H1 (cell line): Measurements from ENCODE around the gene PPP2R2C. TPM values are rescaled to one million over a fixed set of nuclear protein-coding genes. Genes with fewer than 3 reads are reported as not detected.

Source experiments
- CTCF ChIA-PET: fragments of 300-600 bp; sonication (Branson Sonifier 250); formaldehyde crosslinking; loops from one replicate; lab custom pipeline; 2021; ENCODE audit not compliant: partially characterized antibody; lab: Charles Lee
- POLR2A ChIA-PET: fragments of 300-600 bp; sonication (Branson Sonifier 250); formaldehyde crosslinking; loops from one replicate; lab custom pipeline; 2021; ENCODE audit warnings: inconsistent platforms; ENCODE audit not compliant: partially characterized antibody; lab: Charles Lee
- DNase-seq, 2 experiments: peaks; one replicate each; pipeline versions ENCODE4 v3.0.0 to v3.0.0-alpha.2; 2010 to 2022; ENCODE audit warnings: low spot score in 2 of 2, low read depth in 1 of 2, mixed read lengths in 1 of 2
- FAIRE-seq: peaks from 2 replicates; lab custom pipeline; 2011; peaks lifted over from hg19 to GRCh38; lab: Jason Lieb, UNC
- H2AFZ ChIP-seq: 2 replicates; pipeline ENCODE4 v1.8.1; 2012; ENCODE audit warnings: low read length, inconsistent platforms
- H2AK5ac ChIP-seq: 2 replicates; pipeline ENCODE4 v1.6.1; 2013; ENCODE audit warnings: low read depth, low read length
- H2BK120ac ChIP-seq: replicated peaks from 2 replicates; pipeline ENCODE3; 2013; ENCODE audit warnings: low read depth, low read length, inconsistent platforms
- H2BK12ac ChIP-seq: 2 replicates; pipeline ENCODE4 v1.6.1; 2013; ENCODE audit warnings: low read depth, low read length
- H2BK15ac ChIP-seq: 2 replicates; pipeline ENCODE4 v1.6.1; 2013; ENCODE audit warnings: low read length
- H2BK20ac ChIP-seq: 2 replicates; pipeline ENCODE4 v1.6.1; 2013; ENCODE audit warnings: low read length
- H2BK5ac ChIP-seq: 2 replicates; pipeline ENCODE4 v1.6.1; 2013; ENCODE audit warnings: low read depth, low read length
- H3K14ac ChIP-seq: 2 replicates; pipeline ENCODE4 v1.6.1; 2013; ENCODE audit warnings: inconsistent platforms; ENCODE audit not compliant: insufficient read length
- H3K18ac ChIP-seq: 2 replicates; pipeline ENCODE4 v1.6.1; 2013; ENCODE audit warnings: low read length; ENCODE audit errors: extremely low read depth
- H3K23ac ChIP-seq: 2 replicates; pipeline ENCODE4 v1.6.1; 2013; ENCODE audit warnings: inconsistent platforms; ENCODE audit not compliant: insufficient read length
- H3K23me2 ChIP-seq: 2 replicates; pipeline ENCODE4 v1.6.1; 2013; ENCODE audit warnings: low read depth, low read length
- H3K27ac ChIP-seq: 2 replicates; pipeline ENCODE4 v1.6.1; 2011; ENCODE audit warnings: low read depth, low read length, inconsistent platforms
- H3K27me3 ChIP-seq, 4 experiments: replicated peaks in 1 of 4; 1 replicate in 1 of 4; 2 replicates in 3 of 4; pipeline versions ENCODE4 v1.6.1 to v1.8.1; 2011 to 2013; ENCODE audit warnings: low read length in 3 of 4, mild to moderate bottlenecking in 3 of 4, inconsistent platforms in 2 of 4, mixed read lengths in 2 of 4, moderate library complexity in 1 of 4; ENCODE audit not compliant: control insufficient read depth in 3 of 4, insufficient read depth in 3 of 4; ENCODE audit errors: extremely low read depth in 1 of 4
- H3K36me3 ChIP-seq, 4 experiments: 2 replicates each; pipeline versions ENCODE4 v1.6.1 to v1.8.1; 2011 to 2013; ENCODE audit warnings: mild to moderate bottlenecking in 4 of 4, low read length in 3 of 4, moderate library complexity in 2 of 4, control low read depth in 1 of 4, inconsistent platforms in 1 of 4; ENCODE audit not compliant: insufficient read depth in 4 of 4, control insufficient read depth in 2 of 4
- H3K4ac ChIP-seq: replicated peaks from 2 replicates; pipeline ENCODE3; 2013; ENCODE audit warnings: low read length, low read depth, mixed read lengths, inconsistent platforms; ENCODE audit not compliant: insufficient read length
- H3K4me1 ChIP-seq, 4 experiments: replicated peaks in 1 of 4; 1 replicate in 1 of 4; 2 replicates in 3 of 4; pipeline versions ENCODE4 v1.6.1 to v1.8.1; 2011 to 2013; ENCODE audit warnings: low read length in 3 of 4, inconsistent platforms in 2 of 4, mixed read lengths in 1 of 4; ENCODE audit not compliant: insufficient read depth in 4 of 4, control insufficient read depth in 3 of 4
- H3K4me2 ChIP-seq, 2 experiments: 2 replicates each; pipeline versions ENCODE4 v1.6.1 to v1.8.1; 2011 to 2013; ENCODE audit warnings: low read depth in 2 of 2, low read length in 2 of 2, control low read depth in 1 of 2, inconsistent platforms in 1 of 2, mild to moderate bottlenecking in 1 of 2; ENCODE audit not compliant: insufficient read depth in 1 of 2
- H3K4me3 ChIP-seq, 4 experiments: fragments of 200-600, 300-600 bp in 1 of 4; sonication (generic), shearing (Covaris generic), sonication (Bioruptor Twin) in 1 of 4; 2 replicates each; pipeline versions ENCODE4 v1.5.1 to v1.8.1; 2011 to 2016; ENCODE audit warnings: low read length in 4 of 4, low read depth in 3 of 4, control low read depth in 2 of 4, inconsistent platforms in 2 of 4, mild to moderate bottlenecking in 2 of 4, mixed read lengths in 1 of 4, moderate library complexity in 1 of 4; ENCODE audit not compliant: insufficient read depth in 2 of 4; ENCODE audit errors: extremely low read depth in 1 of 4
- H3K56ac ChIP-seq: replicated peaks from 2 replicates; pipeline ENCODE3; 2013; ENCODE audit warnings: low read depth, mild to moderate bottlenecking, mixed read lengths, low read length, inconsistent platforms; ENCODE audit not compliant: insufficient read length
- H3K79me1 ChIP-seq: 2 replicates; pipeline ENCODE4 v1.6.1; 2013; ENCODE audit warnings: low read depth, low read length, control low read depth
- H3K79me2 ChIP-seq, 2 experiments: 2 replicates each; pipeline versions ENCODE4 v1.6.1 to v1.8.1; 2012 to 2013; ENCODE audit warnings: low read length in 2 of 2, mild to moderate bottlenecking in 2 of 2, inconsistent platforms in 1 of 2; ENCODE audit not compliant: insufficient read depth in 2 of 2, control insufficient read depth in 1 of 2
- H3K9ac ChIP-seq, 4 experiments: replicated peaks in 1 of 4; 1 replicate in 1 of 4; 2 replicates in 3 of 4; pipeline versions ENCODE4 v1.6.1 to v1.8.1; 2011 to 2013; ENCODE audit warnings: low read depth in 3 of 4, low read length in 3 of 4, control low read depth in 2 of 4, mild to moderate bottlenecking in 2 of 4, moderate library complexity in 2 of 4, inconsistent platforms in 1 of 4; ENCODE audit errors: extremely low read depth in 1 of 4
- H3K9me3 ChIP-seq, 2 experiments: 2 replicates each; pipeline versions ENCODE4 v1.6.1 to v1.8.1; 2012 to 2013; ENCODE audit warnings: mild to moderate bottlenecking in 2 of 2, moderate library complexity in 2 of 2, control low read depth in 1 of 2, inconsistent platforms in 1 of 2, low read depth in 1 of 2, low read length in 1 of 2, mixed read lengths in 1 of 2; ENCODE audit not compliant: insufficient read depth in 2 of 2
- H4K20me1 ChIP-seq, 2 experiments: replicated peaks in 1 of 2; 2 replicates each; pipeline versions ENCODE3 to v1.8.1; 2011 to 2013; ENCODE audit warnings: inconsistent platforms in 2 of 2, low read length in 2 of 2, mild to moderate bottlenecking in 1 of 2; ENCODE audit not compliant: insufficient read depth in 2 of 2, control insufficient read depth in 1 of 2
- H4K5ac ChIP-seq: 2 replicates; pipeline ENCODE4 v1.6.1; 2013; ENCODE audit warnings: low read length, low read depth, mixed read lengths, inconsistent platforms; ENCODE audit not compliant: insufficient read length
- H4K8ac ChIP-seq: 2 replicates; pipeline ENCODE4 v1.8.0; 2013; ENCODE audit warnings: mild to moderate bottlenecking, moderate library complexity, low read length, inconsistent platforms; ENCODE audit not compliant: insufficient read depth; ENCODE audit errors: extremely low read depth
- H4K91ac ChIP-seq: replicated peaks from 2 replicates; pipeline ENCODE3; 2013; ENCODE audit warnings: low read length, mixed read lengths, inconsistent platforms; ENCODE audit not compliant: insufficient read length
- WGBS, 2 experiments: shearing (Covaris generic) in 1 of 2; methylation state at CpG; one replicate each; pipeline versions ENCODE4 v1.1.6 to v1.1.7; 2013 to 2015; ENCODE audit warnings: low lambda C conversion rate in 2 of 2, mixed read lengths in 2 of 2, inconsistent platforms in 1 of 2, low coverage in 1 of 2, missing lambda C conversion rate in 1 of 2; ENCODE audit not compliant: insufficient replicate concordance in 2 of 2, insufficient coverage in 1 of 2, insufficient read length in 1 of 2; ENCODE audit errors: extremely low coverage in 1 of 2, missing lambda C conversion rate in 1 of 2; 5-methylcytosine and 5-hydroxymethylcytosine counted together
- polyA plus RNA-seq, 7 experiments: library from polyadenylated mRNA; depleted of rRNA in 3 of 7; stranded (reverse) in 5 of 7; unstranded in 2 of 7; fragments of >200 nt in 5 of 7; fragments of 200-250 nt in 2 of 7; gene quantifications; 1 replicate in 5 of 7; 2 replicates in 1 of 7; 4 replicates in 1 of 7; pipeline versions ENCODE4 v1.2.1 to v1.2.3, GENCODE V29; 2011 to 2013; ENCODE audit warnings: missing spikeins in 2 of 7, mixed read lengths in 2 of 7
- total RNA-seq: library from RNA; stranded (reverse); fragmentation: NEBNext Ultra II Directional; extraction: Animal tissue kit (Norgen Biotek cat#: 25700); gene quantifications from 2 replicates; pipeline ENCODE4 v1.2.1, GENCODE V29; 2021

PPP2R2C gene
- total and polyA plus RNA-seq, 2 of the 8 experiments (the other 6 are each of a cell fraction or from before 2014, with no cell fraction given) = 6.4 TPM

- Histone ChIP-seq H3K18ac (no peak overlapping the region), H2BK5ac (no peak overlapping the region), H2BK20ac (no peak overlapping the region), H3K27me3 (no peaks in the 10 kb centered on the region), H3K27ac (no peak overlapping the region), H2BK120ac (no peak overlapping the region), H2BK15ac (no peak overlapping the region), H3K23me2 (no peaks in the 10 kb centered on the region), H3K9me3 (no peaks in the 10 kb centered on the region), H3K4me2 (no peak overlapping the region), H4K8ac (no peak overlapping the region), H3K79me1 (no peaks in the 10 kb centered on the region), H4K91ac (no peak overlapping the region), H3K4me3 (no peak overlapping the region), H3K14ac (no peak overlapping the region), H3K56ac (no peak overlapping the region), H3K4me1 (peaks cover 0 to 7% (median 3%) of the 10 kb centered on the region in 4 experiments; a peak in 2 of 7 replicates), H4K20me1 (no peaks in the 10 kb centered on the region), H2BK12ac (no peak overlapping the region), H2AFZ (no peak overlapping the region), H3K4ac (no peak overlapping the region), H3K79me2 (no peaks in the 10 kb centered on the region), H2AK5ac (0 out of 2 replicates have a peak overlapping the region, but pooled peaks have one; percentile 2), H3K23ac (no peak overlapping the region), H3K36me3 (no peaks in the 10 kb centered on the region), H3K9ac (no peak overlapping the region), H4K5ac (no peak overlapping the region)
- ChIA-PET POLR2A (no interaction called here), CTCF (interaction anchor here (0.6 to 12.2 kb wide), 7 partner anchors 16 to 198 kb away, joined by 3 to 175 read pairs (median 4); no protein-coding TSS in a partner anchor)
- WGBS, 2 experiments = 79% methylated on average over 27 of the region's 27 CpGs; no CpG with 5 or more reads in 1 of the 2 experiments
- DNase-seq (no peak), FAIRE-seq (no peak)
Observed at GRCh38 chr4:6345096-6345830, 127.2 kb downstream of the PPP2R2C start.
